HG02588 (cell line): ENCODE results near the gene PTPN12.
A peak's percentile ranks its signal among the peaks of the same experiment; 100 is the strongest.
"Not testable (repeated sequence)": the region's sequence is repeated elsewhere in the genome, so short reads cannot be mapped to it uniquely, and the experiment has no call there.

ENCODE experiments used
- ATAC-seq: cut with Tn5 transposase; IDR thresholded peaks from one replicate; pipeline ENCODE4 v1.9.1; 2021; ENCODE audit warnings: mild to moderate bottlenecking, moderate library complexity; ENCODE audit not compliant: unreplicated experiment

Gene PTPN12

GRCh38 chr7:77537778-77538280 lies 734 bp downstream of the PTPN12 start:
- ATAC-seq, result peak; percentile 3

GRCh38 chr7:77538281-77539212 lies 1.5 kb downstream of the PTPN12 start:
- ATAC-seq, result no peak

GRCh38 chr7:77540402-77540822 lies 3.3 kb downstream of the PTPN12 start:
- ATAC-seq, result no peak

GRCh38 chr7:77540993-77541392 lies 3.9 kb downstream of the PTPN12 start:
- not testable (repeated sequence) for ATAC-seq

GRCh38 chr7:77542409-77542808 lies 5.3 kb downstream of the PTPN12 start:
- ATAC-seq, result no peak

- no peak for ATAC-seq
Observed at GRCh38 chr7:77542895-77543294, 5.8 kb downstream of the PTPN12 start.

GRCh38 chr7:77543910-77544309 lies 6.8 kb downstream of the PTPN12 start:
- no peak for ATAC-seq

GRCh38 chr7:77544518-77544917 lies 7.4 kb downstream of the PTPN12 start:
- no peak for ATAC-seq

- ATAC-seq, result no peak
Observed at GRCh38 chr7:77548206-77548605, 11.1 kb downstream of the PTPN12 start.

- no peak for ATAC-seq
Observed at GRCh38 chr7:77549106-77549870, 12.2 kb downstream of the PTPN12 start.

- ATAC-seq, result no peak
Observed at GRCh38 chr7:77550586-77550985, 13.5 kb downstream of the PTPN12 start.

GRCh38 chr7:77553123-77553522 lies 16.0 kb downstream of the PTPN12 start:
- ATAC-seq, result no peak

GRCh38 chr7:77558284-77558967 lies 21.3 kb downstream of the PTPN12 start:
- no peak for ATAC-seq

- ATAC-seq, result peak; percentile 70
Observed at GRCh38 chr7:77561352-77561751, 24.3 kb downstream of the PTPN12 start.

- ATAC-seq, result no peak
Observed at GRCh38 chr7:77563275-77563674, 26.2 kb downstream of the PTPN12 start.

GRCh38 chr7:77565917-77566316 lies 28.8 kb downstream of the PTPN12 start:
- ATAC-seq, result no peak

- ATAC-seq, result no peak
Observed at GRCh38 chr7:77566421-77566820, 29.3 kb downstream of the PTPN12 start.

- ATAC-seq, result no peak
Observed at GRCh38 chr7:77569514-77570232, 32.6 kb downstream of the PTPN12 start.

GRCh38 chr7:77570330-77571011 lies 33.4 kb downstream of the PTPN12 start:
- no peak for ATAC-seq

GRCh38 chr7:77571801-77572200 lies 34.7 kb downstream of the PTPN12 start:
- no peak for ATAC-seq
